KMS-11 (cell line): ENCODE measurements around the gene DBR1.

Experiments
- H2AFZ ChIP-seq: fragments of 200-600 bp; sonication (generic); 2 replicates; pipeline ENCODE4 v1.6.1; 2016; ENCODE audit warnings: antibody characterized with exemption, mixed run types, low read depth
- H3K27ac ChIP-seq: fragments of 200-600 bp; sonication (generic); 2 replicates; pipeline ENCODE4 v1.6.1; 2016; ENCODE audit warnings: mild to moderate bottlenecking, mixed run types
- H3K27me3 ChIP-seq: fragments of 200-600 bp; sonication (generic); 2 replicates; pipeline ENCODE4 v1.6.1; 2017; ENCODE audit warnings: mild to moderate bottlenecking, low read depth, mixed run types, moderate library complexity; ENCODE audit not compliant: insufficient read depth
- H3K36me3 ChIP-seq: fragments of 200-600 bp; sonication (generic); 2 replicates; pipeline ENCODE4 v1.6.1; 2017; ENCODE audit warnings: mild to moderate bottlenecking, mixed run types; ENCODE audit not compliant: insufficient read depth
- H3K4me1 ChIP-seq: fragments of 200-600 bp; sonication (generic); 2 replicates; pipeline ENCODE4 v1.6.1; 2016; ENCODE audit warnings: mild to moderate bottlenecking, low read depth, mixed run types; ENCODE audit not compliant: poor library complexity, severe bottlenecking
- H3K4me2 ChIP-seq: fragments of 200-600 bp; sonication (generic); 2 replicates; pipeline ENCODE4 v1.7.0; 2016; ENCODE audit warnings: mild to moderate bottlenecking, mixed run types
- H3K4me3 ChIP-seq: fragments of 200-600 bp; sonication (generic); IDR thresholded peaks from 2 replicates; pipeline ENCODE4 v1.6.1; 2017; ENCODE audit warnings: low read depth, low read length, mixed read lengths; ENCODE audit not compliant: insufficient read depth
- H3K79me2 ChIP-seq: fragments of 200-600 bp; sonication (generic); 2 replicates; pipeline ENCODE4 v1.6.1; 2016; ENCODE audit warnings: low read depth, mixed run types; ENCODE audit not compliant: insufficient read depth
- H3K9ac ChIP-seq: fragments of 200-600 bp; sonication (generic); 2 replicates; pipeline ENCODE4 v1.6.1; 2016; ENCODE audit warnings: mild to moderate bottlenecking, mixed run types
- H4K20me1 ChIP-seq: fragments of 200-600 bp; sonication (generic); 2 replicates; pipeline ENCODE4 v1.6.1; 2016; ENCODE audit warnings: mild to moderate bottlenecking, mixed run types; ENCODE audit not compliant: insufficient read depth
- CTCF ChIP-seq: fragments of 200-600 bp; sonication (generic); conservative IDR thresholded peaks from 2 replicates; pipeline ENCODE4 v1.6.1; 2017; ENCODE audit warnings: low read depth, mild to moderate bottlenecking, antibody characterized with exemption, low read length, moderate library complexity, mixed read lengths

Gene DBR1

GRCh38 chr3:138220242-138220641 lies 45.5 kb upstream of the DBR1 start:
- H3K79me2 ChIP-seq, result peaks cover 6% of the 10 kb centered on the region; the same call in 1 of the 2 replicates
- H3K27me3 ChIP-seq, result no peaks in the 10 kb centered on the region
- H3K36me3 ChIP-seq, result no peaks in the 10 kb centered on the region; the same call in 1 of the 2 replicates
- H4K20me1 ChIP-seq, result 0 out of 2 replicates have a peak, but pooled peaks cover 7% of the 10 kb centered on the region
- H3K4me1 ChIP-seq, result peaks cover 3% of the 10 kb centered on the region
- H3K9ac ChIP-seq, result no peak overlapping the region
- H2AFZ ChIP-seq, result no peak overlapping the region
- H3K4me3 ChIP-seq, result no peak overlapping the region
- H3K27ac ChIP-seq, result no peak overlapping the region
- no peak for TF ChIP-seq CTCF
- no peak overlapping the region for H3K4me2 ChIP-seq

GRCh38 chr3:138219255-138219654 lies 44.5 kb upstream of the DBR1 start:
- no peak for TF ChIP-seq CTCF
- no peaks in the 10 kb centered on the region; the same call in 1 of the 2 replicates for H3K36me3 ChIP-seq
- H3K4me2 ChIP-seq, result no peak overlapping the region
- H3K79me2 ChIP-seq, result peaks cover 6% of the 10 kb centered on the region; the same call in 1 of the 2 replicates
- no peak overlapping the region for H3K27ac ChIP-seq
- H3K27me3 ChIP-seq, result no peaks in the 10 kb centered on the region
- H3K4me3 ChIP-seq, result no peak overlapping the region
- peaks cover 3% of the 10 kb centered on the region for H3K4me1 ChIP-seq
- H3K9ac ChIP-seq, result no peak overlapping the region
- 0 out of 2 replicates have a peak, but pooled peaks cover 7% of the 10 kb centered on the region for H4K20me1 ChIP-seq
- no peak overlapping the region for H2AFZ ChIP-seq

DNA sequence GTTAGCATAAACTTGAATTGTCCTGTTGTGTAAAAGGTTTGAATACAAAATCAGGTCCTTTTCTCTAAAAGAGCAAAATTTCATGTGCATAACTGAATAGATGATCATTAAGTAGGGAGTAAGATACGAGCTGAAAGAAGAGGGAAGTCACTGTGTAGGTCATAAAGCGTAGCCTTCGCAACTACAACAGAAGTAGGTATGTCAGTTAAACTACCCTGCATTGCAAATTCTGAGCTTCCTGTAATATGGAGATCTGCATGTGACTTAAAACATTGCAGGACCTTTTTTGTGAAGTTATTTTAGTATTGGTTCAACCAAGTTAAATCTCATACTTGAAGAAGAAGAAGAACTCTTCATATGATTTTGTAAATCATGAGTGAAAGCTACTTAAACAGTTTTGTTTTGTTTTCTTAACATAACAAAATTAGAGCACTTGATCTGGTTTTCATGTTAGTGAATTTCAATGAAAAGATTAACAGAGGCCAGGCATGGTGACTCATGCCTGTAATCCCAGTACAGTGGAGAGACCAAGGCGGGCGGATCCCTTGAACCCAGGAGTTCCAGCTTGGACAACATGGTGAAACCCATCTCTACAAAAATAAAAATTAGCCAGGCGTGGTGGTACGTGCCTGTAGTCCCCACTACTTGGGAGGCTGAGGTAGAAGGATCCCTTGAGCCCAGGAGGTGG lies 38.8 kb upstream of the DBR1 start:
- TF ChIP-seq CTCF, result no peak
- no peak overlapping the region for H3K4me2 ChIP-seq
- no peak overlapping the region for H3K9ac ChIP-seq
- no peak overlapping the region for H2AFZ ChIP-seq
- no peaks in the 10 kb centered on the region for H3K36me3 ChIP-seq
- no peaks in the 10 kb centered on the region for H3K27me3 ChIP-seq
- 0 out of 2 replicates have a peak, but pooled peaks cover 7% of the 10 kb centered on the region for H4K20me1 ChIP-seq
- no peaks in the 10 kb centered on the region for H3K4me1 ChIP-seq
- H3K4me3 ChIP-seq, result no peak overlapping the region
- no peak overlapping the region for H3K27ac ChIP-seq
- peaks cover 6% of the 10 kb centered on the region; the same call in 1 of the 2 replicates for H3K79me2 ChIP-seq

DNA sequence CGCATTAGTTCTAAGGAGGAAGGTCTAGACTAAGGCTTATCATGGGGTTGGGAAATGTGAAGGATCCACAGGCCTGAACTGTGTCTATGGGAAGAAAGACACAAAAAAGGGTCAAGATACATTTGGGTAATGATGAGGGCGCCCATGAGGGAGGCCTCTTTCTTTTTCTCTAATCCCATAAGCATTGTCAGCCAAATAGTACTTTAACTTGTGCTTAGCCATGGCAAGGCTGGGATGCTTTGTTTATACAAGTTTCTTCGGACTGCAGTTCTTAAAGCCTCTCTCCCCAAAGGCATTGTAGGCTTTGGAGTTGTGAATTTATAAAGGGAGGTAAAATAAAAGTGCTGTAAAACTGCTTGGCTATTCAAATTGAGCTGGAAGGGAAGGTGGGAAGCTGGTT lies 35.8 kb upstream of the DBR1 start:
- Histone ChIP-seq H3K27me3 (no peaks in the 10 kb centered on the region), H3K36me3 (no peaks in the 10 kb centered on the region), H2AFZ (no peak overlapping the region), H3K79me2 (peaks cover 13% of the 10 kb centered on the region; the same call in 1 of the 2 replicates), H3K4me1 (no peaks in the 10 kb centered on the region), H3K27ac (no peak overlapping the region), H4K20me1 (no peaks in the 10 kb centered on the region), H3K9ac (no peak overlapping the region), H3K4me3 (no peak overlapping the region), H3K4me2 (no peak overlapping the region)
- no peak for TF ChIP-seq CTCF
